ENCODE results near the gene RBM8A. TPM values are rescaled to one million over a fixed set of nuclear protein-coding genes. Genes with fewer than 3 reads are reported as not detected.

RBM8A gene
- total and polyA plus RNA-seq, 9 of the 15 experiments (the other 6 are each of a cell fraction or from before 2014, with no cell fraction given) = 215 to 1,035 (median 291) TPM

- no peak for TF ChIP-seq ZNF57 (CRISPR knock-in tag; IDR thresholded peaks at IDR 0.05)
Measured at GRCh38 chr1:145972580-145972979, 45.3 kb upstream of the RBM8A start (continued).

DNA sequence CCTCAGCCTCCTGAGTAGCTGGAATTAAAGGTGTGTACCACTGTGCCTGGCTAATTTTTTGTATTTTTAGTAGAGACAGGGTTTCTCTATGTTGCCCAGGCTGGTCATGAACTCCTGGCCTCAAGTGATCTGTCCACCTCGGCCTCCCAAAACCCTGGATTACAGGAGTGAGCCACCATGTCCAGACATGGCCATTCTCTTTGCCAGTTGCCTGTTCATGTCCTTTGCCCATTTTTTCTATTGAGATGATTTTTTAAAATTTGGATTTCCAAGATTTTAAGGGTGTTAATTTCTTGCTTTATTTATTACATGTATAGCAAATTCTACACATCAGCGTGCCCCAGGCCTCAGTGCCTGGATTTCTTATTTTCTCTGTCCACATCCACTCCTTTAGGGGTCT is 40.0 kb upstream of the RBM8A start:
- peaks cover 24% of the 10 kb centered on the region for H3K79me2 ChIP-seq (ENCODE audit: control insufficient read depth, insufficient read depth, low read length)
- BruUV-seq (replicated peaks) = no TSS peak
- WGBS (ENCODE audit: insufficient coverage, low coverage, missing lambda C conversion rate) = 70% methylated on average over 2 of the region's 2 CpGs
- DNase-seq (ENCODE audit: extremely low read depth in 1 of 4, low spot score in 3 of 4) = no peak
- no peak for FAIRE-seq
- no peaks in the 10 kb centered on the region for H3K9me1 ChIP-seq (ENCODE audit: control insufficient read depth, insufficient read depth, low read length)
- no peak overlapping the region for H3K4me3 ChIP-seq
- H2AFZ ChIP-seq (ENCODE audit: low read depth, low read length) = no peak overlapping the region
- H3K36me3 ChIP-seq (ENCODE audit: control insufficient read depth, insufficient read depth, low read length) = no peaks in the 10 kb centered on the region
- in situ Hi-C loops (cut with MboI) = no loop called here
- no peaks in the 10 kb centered on the region for H3K27me3 ChIP-seq (ENCODE audit: control insufficient read depth in 2 of 2, insufficient read depth in 2 of 2, low read length in 2 of 2)
- no peak for ATAC-seq
- H3K9ac ChIP-seq (ENCODE audit: insufficient read depth in 1 of 2, low read depth in 2 of 2, low read length in 2 of 2) = no peak overlapping the region
- ChIA-PET POLR2A (no interaction called here), CTCF (ENCODE audit: low intra/inter-chr PET ratio) (no interaction called here)
- no peak overlapping the region for H3K4me2 ChIP-seq (ENCODE audit: insufficient read depth, low read length)
- H4K20me1 ChIP-seq (replicated peaks; ENCODE audit: control insufficient read depth, insufficient read depth, low read length) = no peaks in the 10 kb centered on the region
- H3K27ac ChIP-seq (ENCODE audit: extremely low read depth, low read depth, low read length) = no peak overlapping the region
- peaks cover 12 to 15% of the 10 kb centered on the region in 2 experiments; a peak in 4 of 5 replicates for H3K4me1 ChIP-seq (replicated peaks in 1 of 2; ENCODE audit: control insufficient read depth in 2 of 2, insufficient read depth in 2 of 2, low read length in 2 of 2)
- intact Hi-C loops (cut with micrococcal nuclease) = no loop called here
- peaks cover 5% of the 10 kb centered on the region; the same call in 1 of the 2 replicates for H3K9me3 ChIP-seq (replicated peaks; ENCODE audit: control insufficient read depth, insufficient read depth, low read depth, low read length)
- TF ChIP-seq NR3C1 (CRISPR knock-in tag; IDR thresholded peaks at IDR 0.05) (no peak), SIN3B (IDR thresholded peaks at IDR 0.05; ENCODE audit: low read depth) (no peak), XRCC3 (IDR thresholded peaks at IDR 0.05) (peak; percentile 56; the same call in 1 of the 2 replicates), MXD1 (CRISPR knock-in tag; IDR thresholded peaks at IDR 0.05; ENCODE audit: borderline replicate concordance, poor library complexity, severe bottlenecking) (no peak), XRCC5 (IDR thresholded peaks at IDR 0.05; ENCODE audit: low read depth, low read length) (no peak), ZNF778 (CRISPR knock-in tag; IDR thresholded peaks at IDR 0.05) (no peak), CBX2 (IDR thresholded peaks at IDR 0.05; ENCODE audit: insufficient read depth, low read length, poor library complexity, severe bottlenecking) (no peak), MXI1 (IDR thresholded peaks at IDR 0.05; ENCODE audit: low read depth, low read length) (no peak)
- TF ChIP-seq, protein P1, sequence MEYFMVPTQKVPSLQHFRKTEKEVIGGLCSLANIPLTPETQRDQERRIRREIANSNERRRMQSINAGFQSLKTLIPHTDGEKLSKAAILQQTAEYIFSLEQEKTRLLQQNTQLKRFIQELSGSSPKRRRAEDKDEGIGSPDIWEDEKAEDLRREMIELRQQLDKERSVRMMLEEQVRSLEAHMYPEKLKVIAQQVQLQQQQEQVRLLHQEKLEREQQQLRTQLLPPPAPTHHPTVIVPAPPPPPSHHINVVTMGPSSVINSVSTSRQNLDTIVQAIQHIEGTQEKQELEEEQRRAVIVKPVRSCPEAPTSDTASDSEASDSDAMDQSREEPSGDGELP (CRISPR knock-in tag; IDR thresholded peaks at IDR 0.05; ENCODE audit: borderline replicate concordance) = no peak
- TF ChIP-seq, protein P2, sequence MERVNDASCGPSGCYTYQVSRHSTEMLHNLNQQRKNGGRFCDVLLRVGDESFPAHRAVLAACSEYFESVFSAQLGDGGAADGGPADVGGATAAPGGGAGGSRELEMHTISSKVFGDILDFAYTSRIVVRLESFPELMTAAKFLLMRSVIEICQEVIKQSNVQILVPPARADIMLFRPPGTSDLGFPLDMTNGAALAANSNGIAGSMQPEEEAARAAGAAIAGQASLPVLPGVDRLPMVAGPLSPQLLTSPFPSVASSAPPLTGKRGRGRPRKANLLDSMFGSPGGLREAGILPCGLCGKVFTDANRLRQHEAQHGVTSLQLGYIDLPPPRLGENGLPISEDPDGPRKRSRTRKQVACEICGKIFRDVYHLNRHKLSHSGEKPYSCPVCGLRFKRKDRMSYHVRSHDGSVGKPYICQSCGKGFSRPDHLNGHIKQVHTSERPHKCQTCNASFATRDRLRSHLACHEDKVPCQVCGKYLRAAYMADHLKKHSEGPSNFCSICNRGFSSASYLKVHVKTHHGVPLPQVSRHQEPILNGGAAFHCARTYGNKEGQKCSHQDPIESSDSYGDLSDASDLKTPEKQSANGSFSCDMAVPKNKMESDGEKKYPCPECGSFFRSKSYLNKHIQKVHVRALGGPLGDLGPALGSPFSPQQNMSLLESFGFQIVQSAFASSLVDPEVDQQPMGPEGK (CRISPR knock-in tag; IDR thresholded peaks at IDR 0.05; ENCODE audit: borderline replicate concordance) = no peak

Measured in K562 (cell line).